ENCODE measurements around the gene SMNDC1. TPM values are rescaled to one million over a fixed set of nuclear protein-coding genes. Genes with fewer than 3 reads are reported as not detected.
A peak's percentile ranks its signal among the peaks of the same experiment; 100 is the strongest.

The SMNDC1 gene
- total RNA-seq, 1 donor, result 19.8 TPM

DNA sequence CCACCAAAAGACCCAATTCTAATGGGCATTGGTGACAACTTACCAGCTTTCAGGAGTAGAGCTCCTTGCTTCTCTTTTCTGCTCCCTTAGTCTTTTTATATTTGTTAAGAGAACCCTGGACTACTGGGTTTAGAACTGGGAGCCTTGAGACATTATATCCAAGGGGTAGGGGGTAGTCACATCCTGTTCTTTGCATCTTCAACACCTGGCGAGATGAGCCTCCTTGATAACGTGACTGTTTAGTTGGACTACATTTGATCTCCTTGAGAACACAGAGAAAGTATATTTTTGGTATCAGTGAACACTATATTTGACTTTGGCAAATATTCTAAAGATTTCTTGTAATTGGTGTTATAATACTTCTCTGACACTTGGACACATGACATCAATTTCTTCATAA lies 9.0 kb upstream of the SMNDC1 start:
- H3K4me3 ChIP-seq (ENCODE audit: low read length), result no peak overlapping the region
- H3K4me1 ChIP-seq (ENCODE audit: insufficient read depth, low read length), result peaks cover 3% of the 10 kb centered on the region
- no peaks in the 10 kb centered on the region for H3K9me3 ChIP-seq (ENCODE audit: low read depth, low read length)
- no peaks in the 10 kb centered on the region for H3K27me3 ChIP-seq (ENCODE audit: insufficient read depth, low read length)

- H3K4me3 ChIP-seq (ENCODE audit: low read length), result no peak overlapping the region
- H3K9me3 ChIP-seq (ENCODE audit: low read depth, low read length), result no peaks in the 10 kb centered on the region
Measured at GRCh38 chr10:110312206-110312605, 7.5 kb upstream of the SMNDC1 start.

DNA sequence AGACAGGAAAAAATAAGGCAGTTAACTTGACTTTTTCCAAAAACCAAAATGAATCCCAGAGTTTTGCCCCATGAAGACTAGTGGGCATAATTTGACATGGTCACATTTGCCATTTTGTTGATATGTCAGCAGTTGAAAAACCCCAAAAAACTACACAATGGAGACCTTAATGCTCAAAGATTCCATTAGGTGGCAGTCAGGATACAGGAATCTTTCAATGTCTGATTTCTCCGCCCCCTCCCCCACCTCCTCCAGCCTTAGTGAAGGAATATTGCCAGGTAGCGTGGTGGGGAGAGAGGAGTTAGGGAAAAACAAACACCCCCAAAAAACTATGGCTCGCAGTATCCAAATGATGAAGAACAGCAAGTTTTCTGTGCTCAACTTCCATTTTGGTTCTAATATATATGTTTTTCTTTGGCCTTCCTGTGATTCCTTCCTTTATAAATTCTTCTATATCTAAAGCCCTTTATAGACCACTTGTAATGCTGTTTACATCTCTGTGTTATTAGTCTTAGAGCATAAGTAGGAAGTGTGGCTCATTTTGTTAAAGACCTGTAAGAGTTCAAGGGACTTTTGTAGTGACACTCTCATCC lies 6.7 kb upstream of the SMNDC1 start:
- H3K4me1 ChIP-seq (ENCODE audit: insufficient read depth, low read length), result peaks cover 3% of the 10 kb centered on the region
- H3K9me3 ChIP-seq (ENCODE audit: low read depth, low read length), result no peaks in the 10 kb centered on the region
- H3K4me3 ChIP-seq (ENCODE audit: low read length), result no peak overlapping the region
- no peaks in the 10 kb centered on the region for H3K27me3 ChIP-seq (ENCODE audit: insufficient read depth, low read length)

More at GRCh38 chr10:110312206-110312605, 7.5 kb upstream of the SMNDC1 start:
- H3K4me1 ChIP-seq (ENCODE audit: insufficient read depth, low read length), result peaks cover 3% of the 10 kb centered on the region
- H3K27me3 ChIP-seq (ENCODE audit: insufficient read depth, low read length), result no peaks in the 10 kb centered on the region

GRCh38 chr10:110310741-110311140 lies 6.0 kb upstream of the SMNDC1 start:
- Histone ChIP-seq H3K4me1 (ENCODE audit: insufficient read depth, low read length) (peaks cover 7% of the 10 kb centered on the region), H3K4me3 (ENCODE audit: low read length) (no peak overlapping the region), H3K9me3 (ENCODE audit: low read depth, low read length) (no peaks in the 10 kb centered on the region), H3K27me3 (ENCODE audit: insufficient read depth, low read length) (no peaks in the 10 kb centered on the region)

- H3K9me3 ChIP-seq (ENCODE audit: low read depth, low read length), result no peaks in the 10 kb centered on the region
- H3K4me3 ChIP-seq (ENCODE audit: low read length), result no peak overlapping the region
- no peaks in the 10 kb centered on the region for H3K27me3 ChIP-seq (ENCODE audit: insufficient read depth, low read length)
- H3K4me1 ChIP-seq (ENCODE audit: insufficient read depth, low read length), result peaks cover 21% of the 10 kb centered on the region
Measured at GRCh38 chr10:110307805-110308204, 3.1 kb upstream of the SMNDC1 start.

DNA sequence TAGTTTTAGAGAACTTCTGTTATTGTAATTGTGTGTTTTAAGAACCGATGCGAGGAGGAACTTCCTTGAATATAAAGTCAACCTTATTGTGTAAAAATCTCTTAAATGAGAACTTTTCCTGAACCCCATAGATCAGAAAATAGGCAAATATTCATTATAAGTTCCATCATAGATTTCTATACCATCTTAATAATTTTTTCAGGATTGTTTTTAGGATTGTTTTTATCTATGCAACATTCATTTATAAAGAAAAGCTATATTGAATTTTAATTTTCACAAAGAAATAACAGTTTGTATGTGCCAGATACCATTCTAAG lies 1.7 kb upstream of the SMNDC1 start:
- Histone ChIP-seq H3K4me1 (ENCODE audit: insufficient read depth, low read length) (peaks cover 31% of the 10 kb centered on the region), H3K4me3 (ENCODE audit: low read length) (no peak overlapping the region), H3K9me3 (ENCODE audit: low read depth, low read length) (no peaks in the 10 kb centered on the region), H3K27me3 (ENCODE audit: insufficient read depth, low read length) (no peaks in the 10 kb centered on the region)

- Histone ChIP-seq H3K4me1 (ENCODE audit: insufficient read depth, low read length) (peaks cover 32% of the 10 kb centered on the region), H3K4me3 (ENCODE audit: low read length) (no peak overlapping the region), H3K9me3 (ENCODE audit: low read depth, low read length) (no peaks in the 10 kb centered on the region), H3K27me3 (ENCODE audit: insufficient read depth, low read length) (no peaks in the 10 kb centered on the region)
Measured at GRCh38 chr10:110305767-110306451, 1.2 kb upstream of the SMNDC1 start.

GRCh38 chr10:110304394-110304779 lies 333 bp downstream of the SMNDC1 start:
- Histone ChIP-seq H3K9me3 (ENCODE audit: low read depth, low read length) (no peaks in the 10 kb centered on the region), H3K4me1 (ENCODE audit: insufficient read depth, low read length) (peaks cover 34% of the 10 kb centered on the region), H3K4me3 (ENCODE audit: low read length) (peak overlapping the region; percentile 86), H3K27me3 (ENCODE audit: insufficient read depth, low read length) (no peaks in the 10 kb centered on the region)

- Histone ChIP-seq H3K4me1 (ENCODE audit: insufficient read depth, low read length) (peaks cover 34% of the 10 kb centered on the region), H3K27me3 (ENCODE audit: insufficient read depth, low read length) (no peaks in the 10 kb centered on the region), H3K4me3 (ENCODE audit: low read length) (peak overlapping the region; percentile 86), H3K9me3 (ENCODE audit: low read depth, low read length) (no peaks in the 10 kb centered on the region)
Measured at GRCh38 chr10:110303681-110304080, 1.0 kb downstream of the SMNDC1 start.

GRCh38 chr10:110300486-110300986 lies 4.2 kb downstream of the SMNDC1 start:
- peaks cover 28% of the 10 kb centered on the region for H3K4me1 ChIP-seq (ENCODE audit: insufficient read depth, low read length)
- no peaks in the 10 kb centered on the region for H3K27me3 ChIP-seq (ENCODE audit: insufficient read depth, low read length)
- H3K9me3 ChIP-seq (ENCODE audit: low read depth, low read length), result no peaks in the 10 kb centered on the region
- H3K4me3 ChIP-seq (ENCODE audit: low read length), result no peak overlapping the region

DNA sequence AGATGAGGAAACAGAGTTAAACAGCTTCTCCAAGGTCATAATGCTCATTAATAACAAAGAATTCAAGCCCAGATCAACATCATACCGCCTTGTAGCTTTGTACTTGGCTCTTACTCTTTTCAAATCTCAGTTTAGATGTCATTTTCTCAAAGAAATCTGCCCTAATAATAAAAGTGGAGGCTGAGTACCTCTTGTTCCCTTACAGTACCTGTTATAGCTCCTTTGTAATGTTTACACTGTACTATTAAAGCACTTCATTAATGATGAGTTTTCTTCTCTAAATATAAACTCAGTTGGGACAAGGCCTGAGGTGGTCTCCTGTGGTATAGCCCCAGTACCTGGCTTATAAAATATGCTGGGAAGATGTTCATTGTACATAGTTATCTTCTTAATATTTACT lies 7.8 kb downstream of the SMNDC1 start:
- no peaks in the 10 kb centered on the region for H3K9me3 ChIP-seq (ENCODE audit: low read depth, low read length)
- no peak overlapping the region for H3K4me3 ChIP-seq (ENCODE audit: low read length)
- peaks cover 11% of the 10 kb centered on the region for H3K4me1 ChIP-seq (ENCODE audit: insufficient read depth, low read length)
- H3K27me3 ChIP-seq (ENCODE audit: insufficient read depth, low read length), result no peaks in the 10 kb centered on the region

DNA sequence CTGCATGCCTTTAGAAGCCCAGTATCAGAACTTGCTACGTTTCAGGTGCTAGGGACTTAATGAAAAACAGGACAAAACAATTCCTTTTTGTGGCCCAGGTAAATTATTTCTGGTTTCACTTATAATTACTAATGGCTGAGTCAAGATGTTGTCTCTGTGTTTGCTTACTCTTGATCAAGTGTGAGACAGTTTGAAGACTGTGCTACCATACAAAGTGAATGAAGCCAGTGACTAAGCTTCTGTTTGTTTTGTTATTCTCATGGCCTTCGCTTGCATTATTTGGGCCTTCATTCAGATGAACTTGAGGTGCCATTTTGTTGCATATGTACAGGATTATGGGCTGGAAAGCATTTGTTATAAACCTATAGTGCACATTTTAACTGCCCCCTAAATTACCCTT lies 17.9 kb downstream of the SMNDC1 start:
- Histone ChIP-seq H3K27me3 (ENCODE audit: insufficient read depth, low read length) (no peaks in the 10 kb centered on the region), H3K4me1 (ENCODE audit: insufficient read depth, low read length) (no peaks in the 10 kb centered on the region), H3K4me3 (ENCODE audit: low read length) (no peak overlapping the region), H3K9me3 (ENCODE audit: low read depth, low read length) (no peaks in the 10 kb centered on the region)

- Histone ChIP-seq H3K4me3 (ENCODE audit: low read length) (no peak overlapping the region), H3K9me3 (ENCODE audit: low read depth, low read length) (no peaks in the 10 kb centered on the region), H3K27me3 (ENCODE audit: insufficient read depth, low read length) (no peaks in the 10 kb centered on the region), H3K4me1 (ENCODE audit: insufficient read depth, low read length) (no peaks in the 10 kb centered on the region)
Measured at GRCh38 chr10:110285501-110285900, 19.2 kb downstream of the SMNDC1 start.

DNA sequence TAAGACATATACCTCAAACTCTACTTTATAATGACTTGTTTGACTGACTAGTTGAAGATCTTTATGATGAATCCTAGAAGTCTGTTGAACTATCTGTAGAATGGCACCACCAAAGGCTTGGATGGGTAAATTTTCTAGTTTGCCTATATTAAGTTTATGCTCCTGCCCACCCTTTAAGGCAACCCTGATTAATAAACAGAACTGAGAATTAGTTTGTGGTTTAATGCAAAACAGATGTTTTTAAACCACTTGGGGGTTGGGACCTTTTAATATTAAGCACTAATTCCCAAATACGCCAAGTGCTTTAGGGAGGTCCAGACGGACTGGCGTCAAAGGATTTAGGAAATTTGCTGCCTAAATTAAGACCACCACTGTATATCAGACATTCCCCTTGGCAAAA lies 20.5 kb downstream of the SMNDC1 start:
- H3K9me3 ChIP-seq (ENCODE audit: low read depth, low read length), result no peaks in the 10 kb centered on the region
- H3K4me1 ChIP-seq (ENCODE audit: insufficient read depth, low read length), result peaks cover under 1% of the 10 kb centered on the region
- no peak overlapping the region for H3K4me3 ChIP-seq (ENCODE audit: low read length)
- no peaks in the 10 kb centered on the region for H3K27me3 ChIP-seq (ENCODE audit: insufficient read depth, low read length)

- Histone ChIP-seq H3K4me1 (ENCODE audit: insufficient read depth, low read length) (peaks cover 5% of the 10 kb centered on the region), H3K27me3 (ENCODE audit: insufficient read depth, low read length) (no peaks in the 10 kb centered on the region), H3K9me3 (ENCODE audit: low read depth, low read length) (no peaks in the 10 kb centered on the region), H3K4me3 (ENCODE audit: low read length) (no peak overlapping the region)
Measured at GRCh38 chr10:110279407-110279986, 25.2 kb downstream of the SMNDC1 start.
